Gastrocnemius medialis (tissue), 4 donors: ENCODE data around the gene PI3.

Experiments
- CTCF ChIP-seq, 5 experiments: fragments of 450-650 bp in 3 of 5; fragments of 200-600 bp in 2 of 5; sonication (generic) in 2 of 5; IDR thresholded peaks in 4 of 5; conservative IDR thresholded peaks in 1 of 5; 1 replicate in 4 of 5; 2 replicates in 1 of 5; pipeline ENCODE4 v1.5.1; 2016 to 2019; ENCODE audit warnings: antibody characterized with exemption in 5 of 5, mild to moderate bottlenecking in 3 of 5, moderate library complexity in 3 of 5
- POLR2A ChIP-seq, 2 donors: fragments of 450-650 bp; IDR thresholded peaks; one replicate each; pipeline ENCODE4 v1.6.1; 2017; ENCODE audit warnings: antibody characterized with exemption in 2 of 2, mild to moderate bottlenecking in 2 of 2, moderate library complexity in 2 of 2

GRCh38 chr20:45153147-45153546, 21.6 kb upstream of the PI3 start:
- no peak for TF ChIP-seq CTCF (IDR thresholded peaks at IDR 0.05 in 4 of 5, conservative IDR thresholded peaks at IDR 0.05 in 1 of 5)
- TF ChIP-seq POLR2A (IDR thresholded peaks at IDR 0.05) = no peak
